GM12891 (cell line): ENCODE measurements around the gene NCAM1.

Experiments
- DNase-seq: peaks from one replicate; pipeline ENCODE4 v3.0.0; 2011; ENCODE audit warnings: low spot score; ENCODE audit not compliant: insufficient read length
- FAIRE-seq: peaks from 2 replicates; lab custom pipeline; 2011; peaks lifted over from hg19 to GRCh38; lab: Jason Lieb, UNC
- PAX5 ChIP-seq: IDR thresholded peaks from 2 replicates; pipeline ENCODE4 v1.6.1; 2011; ENCODE audit warnings: low read length, moderate library complexity, mild to moderate bottlenecking; ENCODE audit not compliant: insufficient read depth, severe bottlenecking
- POLR2A ChIP-seq: IDR thresholded peaks from 2 replicates; pipeline ENCODE4 v1.6.1; 2011; ENCODE audit warnings: low read depth, low read length, control low read depth
- POLR2AphosphoS5 ChIP-seq: IDR thresholded peaks from 2 replicates; pipeline ENCODE4 v1.6.1; 2011; ENCODE audit warnings: low read depth, low read length, control low read depth
- POU2F2 ChIP-seq: IDR thresholded peaks from 2 replicates; pipeline ENCODE4 v1.6.1; 2011; ENCODE audit warnings: low read depth, mild to moderate bottlenecking, control low read depth, low read length, moderate library complexity
- SPI1 ChIP-seq: IDR thresholded peaks from 2 replicates; pipeline ENCODE4 v1.6.1; 2011; ENCODE audit warnings: low read depth, low read length, control low read depth
- TAF1 ChIP-seq: IDR thresholded peaks from 2 replicates; pipeline ENCODE4 v1.6.1; 2011; ENCODE audit warnings: low read depth, low read length, control low read depth

The NCAM1 gene

DNA sequence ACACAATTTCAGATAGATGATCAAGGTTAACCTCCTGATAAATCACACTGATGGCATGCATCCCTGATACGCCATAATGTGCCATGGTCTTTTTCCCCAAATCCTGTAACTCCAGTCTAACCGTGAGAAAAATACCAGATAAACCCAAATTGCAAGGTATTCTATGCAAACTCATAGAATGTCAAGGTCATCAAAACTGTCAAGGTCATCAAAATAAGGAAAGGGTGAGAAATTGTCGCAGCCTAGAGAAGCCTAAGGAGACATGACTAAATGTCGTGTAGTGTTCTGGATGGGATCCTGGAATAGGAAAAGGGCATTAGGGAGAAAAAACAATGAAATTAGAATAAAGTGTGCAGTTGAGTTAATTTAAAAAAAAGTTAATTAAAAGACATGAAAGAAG, 357.9 kb downstream of the NCAM1 start:
- DNase-seq, result no peak

GRCh38 chr11:113322158-113322557, 360.9 kb downstream of the NCAM1 start:
- TF ChIP-seq POU2F2 (no peak), TAF1 (no peak), POLR2AphosphoS5 (no peak), SPI1 (no peak), POLR2A (no peak), PAX5 (no peak)
- DNase-seq, result no peak
- no peak for FAIRE-seq

More for the DNA sequence above, 357.9 kb downstream of the NCAM1 start:
- no peak for FAIRE-seq
- TF ChIP-seq PAX5 (no peak), POLR2AphosphoS5 (no peak), SPI1 (no peak), POU2F2 (no peak), TAF1 (no peak), POLR2A (no peak)

DNA sequence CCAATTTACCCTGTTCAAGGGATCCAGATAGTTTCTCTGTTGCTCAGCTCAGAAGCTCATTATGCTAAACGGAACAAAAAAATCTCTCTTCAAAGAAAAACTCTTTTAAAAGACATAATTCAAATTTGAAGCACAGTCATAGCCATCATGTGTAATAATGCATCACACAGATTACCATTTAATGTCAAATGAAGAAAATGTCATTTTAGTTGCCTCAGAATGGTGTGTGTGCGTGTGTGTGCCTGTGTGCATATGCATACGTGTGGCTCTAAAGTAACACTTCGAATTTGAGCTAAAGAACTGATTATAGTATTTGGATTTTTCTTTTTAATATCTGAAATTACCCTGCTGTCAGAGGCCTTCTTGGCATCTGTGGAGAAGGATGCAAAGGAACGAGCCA, 363.0 kb downstream of the NCAM1 start:
- no peak for DNase-seq
- no peak for TF ChIP-seq POU2F2
- no peak for TF ChIP-seq TAF1
- TF ChIP-seq PAX5, result no peak
- no peak for TF ChIP-seq POLR2AphosphoS5
- no peak for TF ChIP-seq POLR2A
- TF ChIP-seq SPI1, result no peak
- no peak for FAIRE-seq
